ENCODE measurements around the gene R3HDM1.
"Not testable (repeated sequence)": the region's sequence is repeated elsewhere in the genome, so short reads cannot be mapped to it uniquely, and the experiment has no call there.

R3HDM1 gene

DNA sequence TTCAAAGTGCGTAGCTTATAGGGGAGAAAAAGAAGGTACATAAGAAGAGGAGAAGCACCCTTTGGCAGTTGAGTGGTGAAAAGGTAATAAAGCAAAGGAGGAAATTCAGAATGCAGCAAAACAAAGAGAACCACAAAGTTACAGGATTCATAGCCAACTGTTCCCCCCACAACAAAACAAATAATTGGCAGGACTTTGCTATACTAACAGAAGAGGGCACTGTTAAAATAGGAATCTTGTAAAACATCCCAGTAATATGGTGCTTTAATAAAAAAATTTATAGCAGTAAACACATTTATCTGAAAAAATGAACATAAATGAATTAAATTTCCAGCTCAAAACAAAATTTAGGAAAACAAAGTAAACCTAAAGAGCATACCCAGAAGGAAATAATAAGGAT lies 42.3 kb downstream of the R3HDM1 start:
- DNase-seq: no peak

DNA sequence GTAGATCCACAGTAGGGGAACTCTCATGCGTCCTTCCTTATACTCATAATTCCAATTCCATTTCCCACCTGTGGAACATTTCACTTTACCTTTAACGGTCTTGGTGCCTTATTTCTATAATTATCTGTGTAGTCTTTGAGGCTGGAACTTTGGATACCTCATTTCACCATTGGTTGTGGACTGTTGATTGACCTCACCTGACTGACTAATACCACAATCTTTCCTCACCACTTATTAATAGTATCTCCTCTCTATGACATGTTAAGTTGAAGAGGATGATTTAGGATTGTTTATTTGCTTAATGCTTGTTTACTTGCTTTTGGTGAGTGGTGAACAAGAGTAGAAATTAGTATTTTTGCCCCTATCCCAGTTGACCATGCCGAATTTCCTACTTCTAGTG lies 50.0 kb downstream of the R3HDM1 start:
- no peak for DNase-seq

GRCh38 chr2:135582383-135582782 lies 51.1 kb downstream of the R3HDM1 start:
- no peak for DNase-seq

DNA sequence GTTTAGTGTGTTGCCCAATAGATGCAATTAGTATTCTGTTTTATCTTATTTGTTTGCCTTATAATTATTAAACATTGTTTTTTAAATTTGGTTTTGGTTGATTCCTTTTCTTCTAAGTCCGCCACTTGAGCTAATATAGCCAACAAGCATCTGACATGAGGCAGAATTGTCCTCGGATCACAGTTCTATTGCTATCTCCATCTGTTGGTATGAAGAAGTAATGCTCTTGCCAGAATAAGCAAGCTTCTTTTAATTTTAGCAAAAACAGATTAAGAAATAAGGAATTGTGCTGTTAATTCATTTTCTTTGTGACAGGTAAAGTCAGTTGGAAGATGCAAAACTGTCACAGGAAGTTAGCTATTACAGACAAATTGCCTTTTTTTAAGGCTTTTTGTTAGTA lies 54.3 kb downstream of the R3HDM1 start:
- no peak for DNase-seq

GRCh38 chr2:135586148-135586547 lies 54.9 kb downstream of the R3HDM1 start:
- no peak for DNase-seq

- DNase-seq: no peak
These were observed 56.7 kb downstream of the R3HDM1 start for GRCh38 chr2:135587958-135588357.

DNA sequence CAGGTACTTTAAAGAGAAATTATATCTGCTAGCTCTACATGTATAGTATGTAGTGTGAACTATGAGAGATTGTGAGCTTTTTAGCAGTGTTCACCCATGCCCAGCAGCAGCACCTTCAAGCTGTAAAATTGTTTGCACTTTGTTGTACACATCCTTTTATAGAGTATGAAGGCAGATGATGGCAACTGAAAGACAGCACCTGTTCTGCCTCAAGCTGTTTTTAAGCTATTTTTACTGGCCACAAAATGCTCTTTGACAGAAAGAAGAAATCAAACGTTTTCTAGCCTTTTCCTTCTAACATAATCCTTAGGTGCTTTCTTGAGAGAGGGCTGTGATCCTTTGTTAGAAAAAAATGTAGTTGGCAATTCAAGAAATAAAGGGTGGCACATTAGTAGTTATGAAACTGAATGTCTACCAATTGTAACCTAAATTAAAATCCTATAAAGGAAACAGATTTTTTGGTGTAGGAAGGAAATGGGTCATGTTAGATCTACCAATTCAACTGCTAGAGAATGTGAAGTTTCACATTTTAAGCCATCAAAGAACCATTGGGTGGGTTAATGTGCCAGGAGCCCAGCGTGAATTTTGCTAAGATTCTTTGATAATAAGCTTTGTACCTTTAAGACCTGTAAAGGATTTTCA lies 59.5 kb downstream of the R3HDM1 start:
- DNase-seq: no peak

DNA sequence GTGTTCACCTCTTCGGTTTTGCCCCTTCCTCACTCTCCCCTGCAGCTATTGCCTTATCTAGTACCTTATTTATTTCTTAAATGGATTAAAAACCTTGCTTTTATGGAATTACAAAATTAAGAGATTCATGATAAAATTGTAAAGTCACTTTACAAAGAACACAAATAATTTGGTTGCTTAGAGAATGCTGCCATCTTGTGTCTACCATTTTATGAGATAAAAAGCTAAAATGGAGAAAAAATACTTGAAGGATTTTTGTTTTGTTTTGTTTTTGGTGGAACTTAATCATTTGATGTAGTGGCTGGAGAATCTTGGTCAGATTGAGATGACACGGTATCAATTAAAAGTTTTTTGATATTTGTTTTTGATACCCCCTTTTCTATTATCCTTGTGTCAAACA lies 69.6 kb downstream of the R3HDM1 start:
- no peak for DNase-seq

- DNase-seq: no peak
These were observed 72.3 kb downstream of the R3HDM1 start for GRCh38 chr2:135603543-135603942.

- DNase-seq: no peak
These were observed 76.3 kb downstream of the R3HDM1 start for GRCh38 chr2:135607561-135607960.

GRCh38 chr2:135612319-135612718 lies 81.0 kb downstream of the R3HDM1 start:
- DNase-seq: no peak

- DNase-seq: no peak
These were observed 84.1 kb downstream of the R3HDM1 start for GRCh38 chr2:135615404-135615803.

DNA sequence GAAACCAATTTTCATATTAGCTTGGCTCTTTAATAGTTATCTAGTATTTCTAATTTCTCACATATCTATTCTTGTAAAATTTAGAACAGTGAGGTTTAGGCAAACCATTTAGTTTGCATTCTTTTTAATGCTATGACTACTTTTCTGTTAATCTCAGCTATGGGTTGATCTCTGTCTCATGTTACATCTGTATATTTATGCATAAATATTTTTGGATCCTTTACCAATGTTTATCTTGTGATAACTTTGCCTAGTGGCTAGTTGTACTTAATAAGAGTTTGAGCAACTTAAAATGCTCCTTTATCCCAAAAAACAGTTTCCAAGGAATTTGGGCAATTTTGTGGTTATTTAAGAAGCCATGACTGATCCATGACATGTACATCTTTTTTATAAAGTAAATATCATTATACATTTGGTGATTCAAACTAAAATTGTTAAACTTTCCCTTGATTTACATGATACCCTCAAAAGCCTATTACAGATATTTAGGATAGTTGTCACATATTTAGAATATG lies 86.3 kb downstream of the R3HDM1 start:
- DNase-seq: no peak

DNA sequence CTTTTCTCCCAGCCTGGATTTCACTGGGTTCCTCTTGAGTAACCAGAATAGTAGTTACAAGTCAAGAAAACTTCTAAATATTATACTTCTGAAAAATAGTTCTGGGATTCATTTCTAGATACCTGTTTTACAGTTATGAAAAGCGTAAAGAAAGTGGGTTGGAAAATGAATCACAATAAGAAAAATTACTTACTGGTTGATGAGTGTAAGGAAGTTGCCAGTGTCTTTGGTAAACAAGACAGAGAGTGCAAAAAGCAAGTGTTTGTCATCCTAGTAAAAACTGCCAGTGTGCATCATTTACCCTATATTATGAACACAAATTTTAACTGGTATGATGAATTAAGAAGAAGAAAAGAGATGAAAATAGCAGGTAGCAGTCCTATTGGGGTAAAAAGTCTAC lies 88.9 kb downstream of the R3HDM1 start:
- no peak for DNase-seq

GRCh38 chr2:135629520-135629919 lies 98.2 kb downstream of the R3HDM1 start:
- no peak for DNase-seq

- not testable (repeated sequence) for DNase-seq
These were observed 98.8 kb downstream of the R3HDM1 start for GRCh38 chr2:135630034-135630433.

- DNase-seq: no peak
These were observed 99.2 kb downstream of the R3HDM1 start for GRCh38 chr2:135630488-135630887.

DNA sequence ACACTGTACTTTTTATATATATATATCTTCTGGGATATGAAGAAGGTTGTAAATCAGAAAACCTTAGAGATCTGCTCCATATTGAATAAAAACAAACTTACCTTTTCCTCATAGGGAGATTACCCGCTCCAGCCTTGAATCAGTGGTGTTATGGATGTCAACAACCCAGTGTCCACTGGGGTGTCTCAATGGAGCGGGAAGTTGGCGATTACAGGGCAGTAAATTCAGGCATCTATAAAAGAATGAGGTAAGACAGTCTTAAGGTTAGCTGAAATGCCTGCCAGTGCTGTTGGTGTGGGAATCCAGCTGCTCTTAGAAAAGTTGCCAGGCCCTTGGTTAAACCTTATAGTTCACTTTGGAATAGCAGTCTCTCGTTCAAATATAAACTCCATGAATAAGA lies 102.3 kb downstream of the R3HDM1 start:
- DNase-seq: no peak

DNA sequence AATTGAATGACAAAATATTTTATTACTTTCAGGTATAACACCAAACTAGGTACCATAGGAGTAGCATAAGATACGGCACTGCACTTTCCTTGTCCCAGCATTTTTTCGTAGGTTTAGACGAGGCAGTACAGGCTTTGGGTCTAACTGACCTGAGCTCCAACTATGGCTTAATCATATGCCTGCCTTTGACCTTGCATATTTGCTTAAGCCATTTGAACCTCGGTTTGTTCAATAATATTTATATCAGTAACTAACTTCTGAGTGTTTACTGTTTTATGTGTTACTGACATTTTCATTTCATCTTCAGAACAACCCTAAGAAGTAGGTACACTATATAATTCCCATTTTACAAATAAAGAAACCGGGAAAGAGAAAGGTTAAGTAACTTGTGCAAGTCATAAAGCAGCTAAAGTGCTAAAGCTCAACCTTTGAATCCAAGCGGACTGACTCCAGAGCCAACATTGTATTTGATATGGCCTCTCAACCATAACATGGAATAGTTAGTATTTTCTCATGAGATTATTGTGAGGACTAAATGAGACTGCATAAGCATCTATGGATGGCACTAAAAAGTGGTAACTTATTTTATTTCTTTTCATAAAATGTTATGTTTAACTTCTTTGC lies 104.0 kb downstream of the R3HDM1 start:
- no peak for DNase-seq

- DNase-seq: no peak
These were observed 105.7 kb downstream of the R3HDM1 start for GRCh38 chr2:135636982-135637381.

- DNase-seq: no peak
These were observed 106.3 kb downstream of the R3HDM1 start for GRCh38 chr2:135637456-135638087.

GRCh38 chr2:135638825-135639224 lies 107.5 kb downstream of the R3HDM1 start:
- no peak for DNase-seq

- DNase-seq: no peak
These were observed 110.1 kb downstream of the R3HDM1 start for GRCh38 chr2:135641156-135642068.
